Vagina (tissue), 2 donors: ENCODE results near the gene PTPRG.

Experiments
- POLR2AphosphoS5 ChIP-seq, 2 donors: sonication (generic); formaldehyde crosslinking; IDR thresholded peaks; one replicate each; pipeline ENCODE4 v1.9.0; 2017; ENCODE audit warnings: antibody characterized with exemption in 2 of 2, mild to moderate bottlenecking in 2 of 2, low read depth in 1 of 2; ENCODE audit not compliant: insufficient read depth in 1 of 2
- TF ChIP-seq, protein P1 (sequence below), 3 experiments: fragments of 450-650 bp in 2 of 3; fragments of 200-600 bp in 1 of 3; sonication (generic) in 1 of 3; IDR thresholded peaks; one replicate each; pipeline ENCODE4 v1.5.1; 2017 to 2019; ENCODE audit warnings: antibody characterized with exemption in 3 of 3, mild to moderate bottlenecking in 2 of 3, moderate library complexity in 2 of 3

DNA sequence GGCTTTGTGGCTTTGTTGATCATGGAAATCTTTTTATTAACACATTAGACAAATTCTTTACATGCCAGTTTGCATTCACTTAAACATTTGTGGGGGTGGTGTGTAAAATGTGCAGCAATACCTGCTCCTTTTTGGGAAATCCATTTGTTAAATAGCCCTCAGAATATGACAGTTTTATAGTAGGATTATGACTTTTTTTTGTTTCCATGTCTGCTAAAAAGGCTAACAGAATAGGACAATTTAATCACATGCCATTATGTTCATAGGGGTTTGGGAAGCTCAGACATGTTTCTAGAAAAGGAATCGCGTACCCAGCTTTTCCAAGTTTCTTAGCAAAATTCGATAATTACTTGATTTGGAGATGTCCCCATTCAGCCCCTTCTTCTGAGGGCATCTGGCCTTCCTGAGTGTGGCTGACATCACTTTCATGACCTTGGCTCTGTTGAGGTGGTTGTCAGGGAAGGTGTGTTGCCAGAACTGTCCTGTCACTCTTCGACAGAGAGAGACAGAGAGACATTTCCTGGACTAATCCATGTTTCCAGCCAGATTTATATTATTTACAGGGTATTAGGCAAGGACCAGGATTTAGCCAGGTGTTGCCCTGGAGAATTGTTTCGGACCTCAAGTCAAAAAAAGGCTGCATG lies 126.4 kb downstream of the PTPRG start:
- TF ChIP-seq POLR2AphosphoS5 (IDR thresholded peaks at IDR 0.05; ENCODE audit: insufficient read depth in 1 of 2, low read depth in 1 of 2), result no peak
- TF ChIP-seq, protein P1, sequence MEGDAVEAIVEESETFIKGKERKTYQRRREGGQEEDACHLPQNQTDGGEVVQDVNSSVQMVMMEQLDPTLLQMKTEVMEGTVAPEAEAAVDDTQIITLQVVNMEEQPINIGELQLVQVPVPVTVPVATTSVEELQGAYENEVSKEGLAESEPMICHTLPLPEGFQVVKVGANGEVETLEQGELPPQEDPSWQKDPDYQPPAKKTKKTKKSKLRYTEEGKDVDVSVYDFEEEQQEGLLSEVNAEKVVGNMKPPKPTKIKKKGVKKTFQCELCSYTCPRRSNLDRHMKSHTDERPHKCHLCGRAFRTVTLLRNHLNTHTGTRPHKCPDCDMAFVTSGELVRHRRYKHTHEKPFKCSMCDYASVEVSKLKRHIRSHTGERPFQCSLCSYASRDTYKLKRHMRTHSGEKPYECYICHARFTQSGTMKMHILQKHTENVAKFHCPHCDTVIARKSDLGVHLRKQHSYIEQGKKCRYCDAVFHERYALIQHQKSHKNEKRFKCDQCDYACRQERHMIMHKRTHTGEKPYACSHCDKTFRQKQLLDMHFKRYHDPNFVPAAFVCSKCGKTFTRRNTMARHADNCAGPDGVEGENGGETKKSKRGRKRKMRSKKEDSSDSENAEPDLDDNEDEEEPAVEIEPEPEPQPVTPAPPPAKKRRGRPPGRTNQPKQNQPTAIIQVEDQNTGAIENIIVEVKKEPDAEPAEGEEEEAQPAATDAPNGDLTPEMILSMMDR (IDR thresholded peaks at IDR 0.05), result no peak
